SK-N-SH treated with all-trans-retinoic acid at 6 μM for 48 hours (cell line): ENCODE data around the gene CMTM7.

Experiments
- BACH2 ChIP-seq: fragments of 250-450 bp; sonication (Bioruptor Pico); IDR thresholded peaks from 2 replicates; pipeline ENCODE4 v1.9.0; 2021; ENCODE audit warnings: mild to moderate bottlenecking, borderline replicate concordance
- ESRRG ChIP-seq: fragments of 250-450 bp; sonication (Bioruptor Pico); IDR thresholded peaks from 2 replicates; pipeline ENCODE4 v1.6.1; 2021; ENCODE audit warnings: mild to moderate bottlenecking
- RARB ChIP-seq: fragments of 250-450 bp; sonication (Bioruptor Pico); IDR thresholded peaks from 2 replicates; pipeline ENCODE4 v1.8.0; 2021; ENCODE audit warnings: mild to moderate bottlenecking, moderate library complexity
- ZFP3 ChIP-seq: fragments of 250-450 bp; sonication (Bioruptor Pico); IDR thresholded peaks from 2 replicates; pipeline ENCODE4 v1.5.0; 2020; ENCODE audit warnings: mild to moderate bottlenecking, moderate library complexity
- ZNF70 ChIP-seq: fragments of 450-650 bp; formaldehyde crosslinking; IDR thresholded peaks from 2 replicates; pipeline ENCODE4 v1.5.0; 2020; ENCODE audit warnings: mild to moderate bottlenecking, moderate library complexity

DNA sequence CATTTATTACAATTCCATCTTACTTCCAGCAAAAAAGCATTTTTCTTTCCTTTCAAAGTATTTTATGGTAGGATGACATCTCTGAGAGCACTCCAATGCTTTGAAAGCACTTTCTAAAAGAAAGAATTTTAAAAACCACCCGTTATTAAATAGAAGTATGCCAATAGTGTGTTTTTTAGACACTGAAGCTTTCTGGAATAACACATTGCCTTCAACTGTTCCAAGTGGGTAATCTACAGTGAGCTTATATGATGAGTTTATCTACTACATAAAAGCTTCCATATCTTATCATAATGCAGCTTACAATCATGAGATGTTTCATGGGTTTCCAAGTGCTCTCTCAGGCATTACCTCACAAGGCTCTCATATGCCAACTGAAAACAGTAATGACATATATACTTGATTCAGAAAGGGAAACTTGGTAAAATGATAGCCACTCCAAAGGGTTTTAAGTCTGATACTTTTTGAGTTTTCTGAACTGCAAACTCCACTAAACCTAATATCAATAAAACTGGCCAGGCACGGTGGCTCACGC, 96.9 kb downstream of the CMTM7 start:
- TF ChIP-seq ESRRG (CRISPR knock-in tag) (no peak), BACH2 (CRISPR knock-in tag) (no peak), RARB (CRISPR knock-in tag) (no peak), ZNF70 (no peak), ZFP3 (CRISPR knock-in tag) (no peak)
